Raji (cell line): Measurements from ENCODE around the gene PLB1.

ENCODE experiments used
- POLR2A ChIP-seq: IDR thresholded peaks from 2 replicates; pipeline ENCODE4 v1.6.1; 2011; ENCODE audit warnings: low read depth, low read length, control low read depth; ENCODE audit not compliant: insufficient read depth

PLB1 gene

DNA sequence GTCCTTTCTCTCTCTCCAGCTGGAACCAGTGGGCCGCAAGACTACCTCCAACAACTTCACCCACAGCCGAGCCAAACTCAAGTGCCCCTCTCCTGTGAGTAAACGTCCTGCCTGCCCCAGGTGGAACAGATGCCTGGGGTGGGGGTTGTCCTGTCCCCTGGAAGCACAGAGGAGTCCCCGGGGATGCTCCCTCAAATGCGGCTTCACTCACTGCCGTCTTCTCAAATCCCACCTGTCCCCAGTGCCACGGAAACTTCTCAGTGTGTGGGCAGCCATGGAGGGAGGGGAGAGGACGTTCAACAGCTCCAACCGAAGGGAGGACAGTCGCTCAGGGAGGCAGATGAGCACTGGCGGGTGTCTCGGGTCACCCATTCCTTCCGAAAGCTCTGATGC is 145.0 kb downstream of the PLB1 start:
- TF ChIP-seq POLR2A = no peak

DNA sequence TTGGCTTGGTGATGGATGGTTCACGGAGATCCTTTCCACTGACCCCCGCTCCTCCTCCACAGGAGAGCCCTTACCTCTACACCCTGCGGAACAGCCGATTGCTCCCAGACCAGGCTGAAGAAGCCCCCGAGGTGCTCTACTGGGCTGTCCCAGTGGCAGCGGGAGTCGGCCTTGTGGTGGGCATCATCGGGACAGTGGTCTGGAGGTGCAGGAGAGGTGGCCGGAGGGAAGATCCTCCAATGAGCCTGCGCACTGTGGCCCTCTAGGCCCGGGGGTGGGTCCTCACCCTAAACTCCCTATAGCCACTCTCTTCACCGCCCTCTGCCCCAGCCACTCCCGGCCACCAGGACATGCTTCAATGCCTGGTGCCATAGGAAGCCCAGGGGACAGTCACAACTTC is 146.9 kb downstream of the PLB1 start:
- no peak for TF ChIP-seq POLR2A

DNA sequence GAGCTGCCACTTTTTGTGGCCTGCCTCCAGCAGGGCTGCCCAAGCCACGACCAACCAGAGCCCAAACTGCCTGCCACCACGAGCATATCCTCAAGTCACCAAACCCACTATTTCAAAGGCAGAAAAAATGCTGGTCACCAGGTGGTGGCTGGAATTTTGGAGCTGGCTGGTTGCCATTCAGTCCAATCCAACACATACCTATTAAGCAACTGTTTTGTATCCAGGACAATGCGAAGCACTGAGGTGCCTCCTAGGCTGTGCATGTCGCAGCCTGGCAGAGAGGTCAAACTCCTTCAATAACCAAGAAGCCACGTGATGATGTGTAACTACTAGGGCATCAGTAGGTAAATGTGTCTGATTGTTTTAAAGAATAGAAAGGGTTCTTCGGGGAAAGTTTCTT is 147.5 kb downstream of the PLB1 start:
- TF ChIP-seq POLR2A = no peak

DNA sequence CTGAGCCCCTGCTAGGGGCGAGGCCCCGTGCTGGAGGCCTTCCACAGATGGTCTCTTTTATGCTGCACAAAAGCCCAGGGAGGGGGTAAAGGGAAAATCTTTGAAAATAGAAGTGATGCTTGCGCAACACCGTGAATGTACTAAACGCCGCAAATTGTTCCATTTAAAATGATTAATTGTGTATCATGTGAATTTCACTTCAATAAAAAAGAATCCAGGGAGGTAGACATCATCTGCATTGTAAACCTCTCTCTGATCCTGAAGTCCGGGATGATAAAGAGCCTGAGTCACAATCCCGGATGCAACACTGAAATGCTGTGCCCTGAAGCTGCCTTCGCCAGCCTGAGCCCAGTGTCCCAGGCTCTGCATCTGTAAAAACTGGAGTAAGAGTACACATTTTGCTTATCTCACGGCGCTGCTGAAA is 148.1 kb downstream of the PLB1 start:
- no peak for TF ChIP-seq POLR2A

DNA sequence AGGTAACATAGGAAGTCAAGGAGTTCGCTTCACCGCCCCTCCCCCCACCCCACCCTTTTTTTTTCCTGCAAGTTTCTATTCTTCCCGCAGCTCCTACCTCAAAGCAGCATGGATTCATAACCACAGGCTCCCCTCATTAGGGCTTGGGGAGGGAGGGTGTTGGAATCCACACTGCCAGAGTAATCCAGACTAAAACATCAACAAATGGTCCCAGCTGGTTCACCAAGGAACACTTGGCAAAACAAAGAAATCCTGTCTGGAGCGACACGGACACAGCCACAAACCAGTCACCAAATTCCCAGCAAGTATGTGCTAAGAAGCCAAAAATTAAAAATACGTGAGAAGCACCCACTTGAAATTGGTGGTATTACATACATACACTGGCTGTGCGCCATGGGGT is 148.9 kb downstream of the PLB1 start:
- TF ChIP-seq POLR2A = no peak

DNA sequence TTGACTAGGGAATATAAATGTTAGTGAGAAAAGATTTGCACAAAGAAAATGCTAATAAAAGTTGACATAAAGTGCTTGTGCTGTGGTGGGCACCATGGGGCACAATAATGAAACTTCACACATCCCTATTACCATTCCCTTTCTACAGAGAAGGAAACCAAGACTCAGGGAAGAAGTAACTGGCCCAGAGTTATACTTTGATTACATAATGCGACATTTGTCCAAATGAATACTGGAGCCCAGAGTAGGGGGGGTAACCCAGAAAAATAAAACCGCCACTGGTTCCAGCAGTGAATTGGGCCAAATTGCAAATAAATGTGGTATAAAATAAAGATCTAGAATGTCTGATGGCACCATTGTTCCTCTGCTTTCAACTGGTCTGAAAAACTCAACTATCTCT is 149.7 kb downstream of the PLB1 start:
- no peak for TF ChIP-seq POLR2A

DNA sequence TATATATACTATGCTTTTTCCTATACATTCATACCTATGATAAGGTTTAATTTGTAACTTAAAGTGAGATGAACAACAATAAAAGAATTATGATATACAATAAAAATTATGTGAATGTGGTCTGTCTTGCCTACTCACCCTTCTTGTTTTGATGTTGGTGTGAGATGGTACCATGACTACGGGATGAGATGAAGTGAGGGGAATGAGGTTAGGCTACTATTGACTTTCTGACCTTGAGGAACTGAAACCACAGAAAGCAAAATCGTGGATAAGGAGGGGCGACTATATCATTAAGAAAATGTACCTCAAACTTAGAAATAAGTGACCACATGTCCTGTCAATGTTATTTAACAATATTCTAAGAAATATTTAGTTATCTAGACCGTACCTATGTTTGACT is 151.8 kb downstream of the PLB1 start:
- TF ChIP-seq POLR2A = no peak

DNA sequence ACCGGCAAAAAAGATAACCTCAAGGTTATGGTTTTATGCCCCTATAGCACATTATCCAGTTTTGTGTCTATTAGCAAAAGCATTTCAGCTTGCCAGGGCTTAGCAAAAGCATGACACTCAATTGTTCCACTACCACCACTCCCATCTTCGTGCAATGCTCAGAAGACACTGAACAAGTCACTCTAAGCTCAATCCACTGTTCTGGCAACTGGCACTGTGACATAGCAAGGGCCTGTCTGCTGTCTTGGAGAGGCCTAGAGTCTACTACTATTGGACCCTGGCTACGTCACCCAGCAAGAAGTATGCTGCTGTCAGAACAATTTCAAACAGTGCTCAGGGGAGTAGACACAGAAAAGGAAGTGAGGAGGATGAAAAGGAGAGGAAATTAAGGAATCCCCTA is 152.3 kb downstream of the PLB1 start:
- TF ChIP-seq POLR2A = no peak

DNA sequence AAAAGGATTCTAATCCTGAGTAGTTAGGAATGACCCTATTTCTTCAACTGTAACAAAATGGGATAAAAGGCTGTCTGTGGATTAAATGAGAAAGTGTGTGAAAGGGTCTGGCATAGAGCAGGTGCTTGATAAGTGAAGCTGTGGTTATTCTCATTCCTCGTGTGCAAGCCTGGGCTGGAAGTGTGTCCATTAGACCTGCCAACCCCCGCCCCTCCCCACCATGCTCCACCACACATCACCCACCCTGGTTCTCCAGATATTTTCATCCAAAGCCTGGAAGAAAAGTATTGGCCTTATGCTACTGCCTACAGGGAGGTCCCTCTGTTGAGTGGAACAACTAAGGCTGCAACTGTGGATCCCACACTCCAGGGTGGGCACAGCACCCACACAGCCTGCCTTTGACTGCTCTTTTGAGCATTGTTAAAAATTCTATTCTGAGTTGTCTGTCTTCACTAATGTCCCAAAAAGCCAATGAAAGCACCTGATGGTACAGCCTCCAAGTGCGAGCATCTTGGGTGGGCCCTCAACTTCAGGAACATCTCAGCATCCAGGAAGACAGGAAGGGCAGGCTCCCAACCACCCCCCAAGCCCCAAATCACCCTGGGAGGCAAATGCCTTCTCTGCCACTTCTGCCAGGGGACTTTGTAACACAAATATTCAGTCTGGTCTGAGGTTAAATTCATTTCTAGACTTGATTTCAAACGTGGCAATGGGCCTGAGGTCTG is 153.0 kb downstream of the PLB1 start:
- TF ChIP-seq POLR2A = no peak

DNA sequence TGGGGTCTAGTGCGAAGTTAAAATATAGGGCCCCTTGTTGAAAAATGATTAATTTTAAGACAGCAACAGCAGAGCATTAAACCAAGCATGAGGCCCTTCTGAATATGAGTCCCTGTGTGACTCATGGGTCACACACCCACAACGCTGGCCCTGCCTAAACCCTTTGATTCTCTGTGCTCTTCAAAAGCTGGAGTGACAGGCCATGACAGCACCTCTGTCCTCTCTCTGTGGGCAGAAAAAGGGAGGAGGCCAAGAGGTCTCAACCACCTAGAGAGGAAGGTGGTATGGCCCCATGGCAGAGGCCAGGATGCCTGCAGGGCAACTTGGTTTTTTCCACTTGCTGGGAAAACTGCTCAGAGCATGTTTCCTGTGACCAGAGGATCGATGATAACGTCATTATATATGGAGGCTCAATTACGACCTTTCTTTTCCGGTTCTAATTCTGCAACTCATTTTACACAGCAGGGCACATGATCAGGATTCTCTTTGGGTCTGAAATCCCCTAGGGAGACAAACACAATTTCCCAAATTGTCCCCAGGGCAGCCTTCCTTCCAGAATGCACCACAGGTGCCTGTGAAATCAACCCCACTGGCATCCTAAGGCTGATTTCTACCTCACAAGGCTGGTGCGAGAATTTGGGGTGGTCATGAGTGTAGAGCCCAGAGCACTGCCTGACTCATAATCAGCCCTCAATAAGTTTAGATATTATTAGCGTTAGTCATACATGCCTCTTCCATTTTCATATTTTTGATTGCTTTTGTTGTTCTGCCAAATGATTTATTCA is 153.8 kb downstream of the PLB1 start:
- no peak for TF ChIP-seq POLR2A

DNA sequence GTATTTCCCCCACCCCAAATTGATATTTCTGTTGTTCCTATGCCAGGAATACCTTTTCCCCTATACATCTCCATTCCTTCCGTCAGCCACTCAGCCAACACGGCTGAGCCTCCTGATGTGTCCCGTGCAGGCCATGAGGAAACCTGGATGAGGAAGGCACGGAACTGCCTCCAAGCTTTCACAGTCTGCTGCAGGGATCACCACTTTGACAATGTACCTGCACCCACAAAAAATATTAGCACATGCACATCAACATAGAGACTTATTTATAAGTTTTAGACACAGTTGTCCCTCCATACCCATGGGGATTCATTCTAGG is 154.4 kb downstream of the PLB1 start:
- no peak for TF ChIP-seq POLR2A

DNA sequence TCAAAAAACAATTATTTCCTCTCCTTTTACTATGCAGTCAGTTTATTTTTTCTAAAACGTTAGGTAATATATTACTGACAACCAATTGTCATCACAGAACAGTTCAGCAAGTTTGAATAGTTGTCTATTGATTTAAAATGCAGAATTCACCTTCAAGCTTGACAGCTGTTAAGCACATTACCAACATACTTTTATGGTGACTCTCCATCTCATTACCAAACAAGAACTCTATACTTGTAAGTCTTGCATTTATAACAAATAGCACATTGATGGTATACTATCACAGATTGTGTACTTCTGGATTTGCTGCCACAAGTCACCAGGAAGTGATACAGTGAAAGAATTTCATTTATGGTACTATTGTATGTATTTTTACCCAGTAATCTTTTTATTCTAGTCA is 156.4 kb downstream of the PLB1 start:
- no peak for TF ChIP-seq POLR2A

DNA sequence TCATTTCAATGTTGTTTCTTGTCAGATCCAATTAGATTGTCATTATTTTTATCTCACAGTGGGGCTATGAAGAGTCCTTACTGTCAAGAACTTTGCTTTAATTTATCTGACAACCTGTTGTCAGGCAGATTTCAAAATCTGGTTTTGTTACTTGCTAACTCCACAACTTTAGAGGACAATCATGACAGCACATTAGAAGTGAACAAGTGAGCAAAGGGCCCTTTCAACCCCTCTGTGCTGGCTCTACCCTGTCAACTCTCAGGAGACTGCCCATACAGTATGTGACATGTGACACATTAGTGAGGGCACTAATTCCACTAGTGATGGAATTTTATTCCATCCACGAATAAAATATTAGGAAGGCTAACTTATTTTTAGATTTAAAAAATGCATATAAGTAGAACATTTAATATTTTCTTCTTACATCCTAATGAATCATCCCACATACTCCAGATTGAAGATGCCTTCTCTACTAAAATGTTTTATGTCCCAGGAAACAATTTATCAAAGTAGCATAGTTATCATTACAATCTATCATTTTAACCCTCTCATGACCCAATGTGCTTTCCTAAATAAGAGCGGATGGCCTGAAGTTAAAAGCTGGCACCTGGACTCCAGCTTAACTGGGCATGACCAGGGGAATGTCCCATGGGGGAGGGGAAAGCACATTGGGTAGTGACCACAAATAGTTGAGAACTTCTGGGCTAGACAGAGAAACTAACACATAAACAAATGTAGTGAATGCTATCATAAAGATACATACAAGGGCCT is 158.2 kb downstream of the PLB1 start:
- TF ChIP-seq POLR2A = no peak

DNA sequence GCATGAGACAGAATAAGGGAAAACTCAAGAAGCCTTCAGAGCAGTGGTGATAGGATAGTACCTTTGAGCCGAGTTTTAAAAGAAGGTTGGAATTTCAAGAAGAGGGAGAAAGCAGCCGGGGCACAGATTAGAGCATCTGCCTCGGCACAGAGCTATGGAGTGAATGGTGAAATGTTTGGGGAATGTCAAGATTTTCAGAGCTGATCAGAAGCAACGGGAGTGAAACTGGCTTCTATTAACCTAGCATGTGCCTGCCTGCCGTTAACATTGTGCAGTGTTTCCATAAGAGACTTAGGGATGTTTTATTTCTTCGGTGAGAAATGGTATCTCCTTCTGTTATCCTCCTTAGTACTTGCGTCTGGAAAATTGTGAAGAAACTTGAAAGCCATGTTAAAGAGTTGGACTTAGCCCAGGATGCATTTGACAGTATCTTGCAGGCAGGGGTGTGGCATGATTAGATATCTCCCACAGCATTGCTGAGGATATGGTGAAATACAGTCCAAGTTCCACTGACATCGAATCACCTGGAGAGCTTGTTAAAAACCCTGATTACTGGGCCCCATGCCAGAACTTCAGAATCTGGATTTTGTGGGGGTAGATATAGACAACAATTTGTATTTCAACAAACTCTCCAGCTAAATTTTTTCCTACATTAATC is 158.9 kb downstream of the PLB1 start:
- no peak for TF ChIP-seq POLR2A

DNA sequence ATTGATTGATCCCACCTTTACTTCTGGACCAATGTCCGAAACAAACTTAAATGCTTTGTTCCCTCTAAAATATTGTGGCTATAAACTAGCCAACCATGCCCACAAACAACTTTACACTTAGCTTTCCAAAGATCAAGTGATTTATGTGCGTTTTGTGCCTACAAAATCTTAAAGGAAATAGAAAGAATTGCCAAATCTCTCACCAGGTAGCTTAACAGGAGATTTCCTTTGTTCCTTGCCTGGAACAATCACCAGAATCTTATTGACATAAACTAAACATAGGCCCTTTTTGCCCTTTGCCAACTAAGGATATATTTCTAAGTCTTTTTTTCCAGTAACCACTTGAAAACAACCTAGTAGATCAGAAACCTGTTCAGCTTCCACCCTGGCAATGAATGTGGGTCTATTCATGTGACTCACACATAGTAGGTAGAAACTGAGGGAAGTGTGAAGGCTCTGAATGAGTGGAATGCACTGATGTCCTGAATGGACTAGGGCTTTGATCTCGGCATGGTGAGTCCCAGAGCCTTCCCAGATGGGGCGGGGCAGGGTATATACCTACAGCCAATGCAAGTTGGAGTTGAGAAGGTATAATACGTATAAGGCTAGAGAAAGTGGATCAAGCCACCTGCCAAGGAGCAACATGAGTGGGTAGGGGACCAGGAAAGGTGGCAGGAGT is 161.2 kb downstream of the PLB1 start:
- TF ChIP-seq POLR2A = no peak
